ENCODE measurements around the gene FAM78A.

Gene FAM78A

GRCh38 chr9:131306397-131307004 lies 30.2 kb upstream of the FAM78A start:
- no peak overlapping the region for H3K4me3 ChIP-seq (ENCODE audit: low read length)
- no peaks in the 10 kb centered on the region for H3K9me2 ChIP-seq (replicated peaks; ENCODE audit: insufficient read depth, low read length)
- DNase-seq, result no peak
- no peaks in the 10 kb centered on the region for H3K79me2 ChIP-seq (ENCODE audit: low read length)
- peaks cover 8% of the 10 kb centered on the region for H3K4me1 ChIP-seq (ENCODE audit: low read length)
- no peaks in the 10 kb centered on the region for H3K9me3 ChIP-seq (replicated peaks; ENCODE audit: insufficient read depth, low read length)
- no peak overlapping the region for H3K9ac ChIP-seq (ENCODE audit: low read length)
- no peak overlapping the region for H2AFZ ChIP-seq (ENCODE audit: low read length)
- H4K20me1 ChIP-seq (ENCODE audit: insufficient read depth, low read length), result no peaks in the 10 kb centered on the region
- no peaks in the 10 kb centered on the region for H3K36me3 ChIP-seq (replicated peaks; ENCODE audit: insufficient read depth, low read length)
- H3F3A ChIP-seq (ENCODE audit: insufficient read depth, low read length), result no peaks in the 10 kb centered on the region
- H3K27ac ChIP-seq (ENCODE audit: low read length), result no peak overlapping the region
- H3K4me2 ChIP-seq (ENCODE audit: low read depth, low read length), result no peak overlapping the region
- TF ChIP-seq EZH2phosphoT487 (IDR thresholded peaks at IDR 0.05; ENCODE audit: low read length), result no peak
- no peak for TF ChIP-seq CTCF (IDR thresholded peaks at IDR 0.05; ENCODE audit: low read length)
- no peak for TF ChIP-seq EZH2 (optimal IDR thresholded peaks at IDR 0.05; ENCODE audit: low read depth, low read length)
- no peaks in the 10 kb centered on the region for H3K27me3 ChIP-seq (replicated peaks; ENCODE audit: insufficient read depth, low read length)

GRCh38 chr9:131304676-131305355 lies 28.5 kb upstream of the FAM78A start:
- H3K9me2 ChIP-seq (replicated peaks; ENCODE audit: insufficient read depth, low read length), result no peaks in the 10 kb centered on the region
- no peaks in the 10 kb centered on the region for H3F3A ChIP-seq (ENCODE audit: insufficient read depth, low read length)
- TF ChIP-seq EZH2phosphoT487 (IDR thresholded peaks at IDR 0.05; ENCODE audit: low read length) (no peak), CTCF (IDR thresholded peaks at IDR 0.05; ENCODE audit: low read length) (no peak), EZH2 (optimal IDR thresholded peaks at IDR 0.05; ENCODE audit: low read depth, low read length) (no peak)
- no peak overlapping the region for H3K9ac ChIP-seq (ENCODE audit: low read length)
- H3K4me1 ChIP-seq (ENCODE audit: low read length), result no peaks in the 10 kb centered on the region
- H3K9me3 ChIP-seq (replicated peaks; ENCODE audit: insufficient read depth, low read length), result no peaks in the 10 kb centered on the region
- H3K4me3 ChIP-seq (ENCODE audit: low read length), result no peak overlapping the region
- no peaks in the 10 kb centered on the region for H3K27me3 ChIP-seq (replicated peaks; ENCODE audit: insufficient read depth, low read length)
- no peak overlapping the region for H2AFZ ChIP-seq (ENCODE audit: low read length)
- no peak overlapping the region for H3K4me2 ChIP-seq (ENCODE audit: low read depth, low read length)
- no peaks in the 10 kb centered on the region for H3K36me3 ChIP-seq (replicated peaks; ENCODE audit: insufficient read depth, low read length)
- no peaks in the 10 kb centered on the region for H4K20me1 ChIP-seq (ENCODE audit: insufficient read depth, low read length)
- no peak overlapping the region for H3K27ac ChIP-seq (ENCODE audit: low read length)
- H3K79me2 ChIP-seq (ENCODE audit: low read length), result no peaks in the 10 kb centered on the region
- DNase-seq, result no peak

DNA sequence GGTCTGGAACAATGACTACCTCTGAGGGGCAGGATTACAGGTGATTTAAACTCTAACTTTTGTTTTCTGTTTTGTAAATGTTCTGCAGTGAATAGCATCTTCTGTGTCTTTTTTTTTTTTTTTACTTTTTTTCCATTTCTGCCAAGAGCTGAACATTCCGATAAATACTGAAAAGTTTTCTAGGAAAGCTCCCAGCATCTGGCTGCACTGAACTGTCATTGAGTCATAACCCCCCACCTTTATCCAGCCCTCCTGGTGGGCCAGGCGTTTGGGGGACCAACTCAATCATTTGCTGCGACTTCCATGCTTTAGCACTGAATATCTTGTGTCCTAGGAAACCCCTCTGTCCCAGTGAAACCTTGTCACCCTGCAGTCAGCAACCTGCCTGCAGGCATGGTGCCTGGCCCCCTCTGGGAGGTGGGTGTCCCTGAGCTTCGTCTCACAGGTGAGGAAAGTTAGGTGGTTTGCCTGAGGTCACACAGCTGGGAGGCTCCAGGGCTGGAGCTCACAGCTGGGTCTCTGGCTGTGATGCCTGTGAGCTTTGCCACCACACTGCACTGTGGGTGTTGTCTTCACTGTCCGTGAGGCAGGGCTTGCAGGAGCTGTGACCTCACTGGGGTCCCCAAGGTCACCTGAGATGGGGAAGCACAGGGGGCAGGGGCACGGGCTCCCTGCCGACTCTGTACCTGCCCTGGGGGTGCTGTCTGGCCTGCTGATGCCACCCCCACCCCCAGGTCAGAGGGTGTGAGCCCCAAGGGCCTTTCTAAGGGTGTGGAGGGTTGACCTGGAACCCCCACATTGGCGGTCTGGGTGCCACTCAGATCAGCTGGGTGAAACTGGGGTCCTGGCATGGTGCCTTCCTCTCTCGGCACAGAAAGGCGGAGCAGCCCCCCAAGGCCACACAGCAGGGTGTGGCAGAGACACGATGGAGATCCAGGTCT lies 27.3 kb upstream of the FAM78A start:
- H3K27ac ChIP-seq (ENCODE audit: low read length), result no peak overlapping the region
- no peak overlapping the region for H3K4me2 ChIP-seq (ENCODE audit: low read depth, low read length)
- H2AFZ ChIP-seq (ENCODE audit: low read length), result no peak overlapping the region
- no peak overlapping the region for H3K4me3 ChIP-seq (ENCODE audit: low read length)
- no peak for DNase-seq
- no peaks in the 10 kb centered on the region for H3K79me2 ChIP-seq (ENCODE audit: low read length)
- TF ChIP-seq EZH2 (optimal IDR thresholded peaks at IDR 0.05; ENCODE audit: low read depth, low read length), result no peak
- no peak for TF ChIP-seq EZH2phosphoT487 (IDR thresholded peaks at IDR 0.05; ENCODE audit: low read length)
- no peak for TF ChIP-seq CTCF (IDR thresholded peaks at IDR 0.05; ENCODE audit: low read length)
- H3K36me3 ChIP-seq (replicated peaks; ENCODE audit: insufficient read depth, low read length), result no peaks in the 10 kb centered on the region
- no peaks in the 10 kb centered on the region for H3K9me3 ChIP-seq (replicated peaks; ENCODE audit: insufficient read depth, low read length)
- H3K9me2 ChIP-seq (replicated peaks; ENCODE audit: insufficient read depth, low read length), result no peaks in the 10 kb centered on the region
- H3K27me3 ChIP-seq (replicated peaks; ENCODE audit: insufficient read depth, low read length), result no peaks in the 10 kb centered on the region
- H3K4me1 ChIP-seq (ENCODE audit: low read length), result no peaks in the 10 kb centered on the region
- H4K20me1 ChIP-seq (ENCODE audit: insufficient read depth, low read length), result no peaks in the 10 kb centered on the region
- H3K9ac ChIP-seq (ENCODE audit: low read length), result no peak overlapping the region
- no peaks in the 10 kb centered on the region for H3F3A ChIP-seq (ENCODE audit: insufficient read depth, low read length)
